HUES64 (cell line): ENCODE data around the gene ARHGAP22.

Experiments
- H3K27ac ChIP-seq: 2 replicates; pipeline ENCODE4 v1.7.0; 2013; ENCODE audit warnings: low read depth, low read length, inconsistent platforms
- H3K27me3 ChIP-seq: 2 replicates; pipeline ENCODE4 v1.6.1; 2013; ENCODE audit warnings: mild to moderate bottlenecking, low read length; ENCODE audit not compliant: insufficient read depth
- H3K36me3 ChIP-seq: 2 replicates; pipeline ENCODE4 v1.6.1; 2013; ENCODE audit warnings: mild to moderate bottlenecking, low read length; ENCODE audit not compliant: insufficient read depth
- H3K4me1 ChIP-seq: 2 replicates; pipeline ENCODE4 v1.6.1; 2013; ENCODE audit warnings: mild to moderate bottlenecking, low read length, moderate library complexity; ENCODE audit not compliant: insufficient read depth
- H3K4me3 ChIP-seq: 2 replicates; pipeline ENCODE4 v1.5.1; 2013; ENCODE audit warnings: mild to moderate bottlenecking, low read length, moderate library complexity
- H3K9ac ChIP-seq: 2 replicates; pipeline ENCODE4 v1.6.1; 2013; ENCODE audit warnings: mild to moderate bottlenecking, low read depth, low read length
- H3K9me3 ChIP-seq: 2 replicates; pipeline ENCODE4 v1.6.1; 2013; ENCODE audit warnings: low read depth, low read length; ENCODE audit not compliant: insufficient read depth
- WGBS: fragments of 150-250, 120-280 bp; methylation state at CpG from one replicate; pipeline ENCODE4 v1.1.7; 2013; ENCODE audit warnings: missing lambda C conversion rate; 5-methylcytosine and 5-hydroxymethylcytosine counted together

ARHGAP22 gene

GRCh38 chr10:48476279-48476982, 128.4 kb downstream of the ARHGAP22 start:
- no peaks in the 10 kb centered on the region for H3K9me3 ChIP-seq
- H3K4me3 ChIP-seq, result no peak overlapping the region
- H3K4me1 ChIP-seq, result peaks cover 4% of the 10 kb centered on the region; the same call in 1 of the 2 replicates
- 80% methylated on average over 9 of the region's 9 CpGs for WGBS
- no peaks in the 10 kb centered on the region for H3K27me3 ChIP-seq
- no peaks in the 10 kb centered on the region for H3K36me3 ChIP-seq
- H3K9ac ChIP-seq, result no peak overlapping the region
- no peak overlapping the region for H3K27ac ChIP-seq

DNA sequence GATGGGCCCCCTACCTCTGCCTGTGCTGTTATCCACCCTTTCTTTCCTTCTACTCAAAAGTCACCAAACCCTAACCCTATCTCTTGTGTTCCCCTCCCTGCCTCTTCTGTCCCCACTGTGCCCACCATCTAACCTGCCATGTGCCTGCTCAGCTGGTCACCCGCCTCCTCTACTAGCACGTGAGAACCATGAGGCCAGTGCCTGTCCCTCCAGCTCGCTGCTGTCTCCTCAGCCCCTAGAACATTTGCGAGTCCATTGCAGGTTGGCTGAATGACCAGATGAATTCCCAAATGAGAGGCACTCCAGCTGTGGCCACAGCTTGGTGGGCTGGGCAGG, 129.0 kb downstream of the ARHGAP22 start:
- H3K4me3 ChIP-seq, result no peak overlapping the region
- H3K9ac ChIP-seq, result no peak overlapping the region
- H3K27ac ChIP-seq, result no peak overlapping the region

GRCh38 chr10:48474765-48475365, 130.0 kb downstream of the ARHGAP22 start:
- Histone ChIP-seq H3K4me3 (no peak overlapping the region), H3K9me3 (no peaks in the 10 kb centered on the region), H3K27me3 (no peaks in the 10 kb centered on the region), H3K27ac (no peak overlapping the region), H3K4me1 (peaks cover 13% of the 10 kb centered on the region), H3K36me3 (no peaks in the 10 kb centered on the region), H3K9ac (no peak overlapping the region)
- WGBS, result 89% methylated on average over 1 of the region's 3 CpGs

More for the DNA sequence above, 129.0 kb downstream of the ARHGAP22 start:
- no peaks in the 10 kb centered on the region for H3K27me3 ChIP-seq
- H3K9me3 ChIP-seq, result no peaks in the 10 kb centered on the region
- 93% methylated on average over 4 of the region's 4 CpGs for WGBS
- H3K36me3 ChIP-seq, result no peaks in the 10 kb centered on the region
- peaks cover 4% of the 10 kb centered on the region; the same call in 1 of the 2 replicates for H3K4me1 ChIP-seq

DNA sequence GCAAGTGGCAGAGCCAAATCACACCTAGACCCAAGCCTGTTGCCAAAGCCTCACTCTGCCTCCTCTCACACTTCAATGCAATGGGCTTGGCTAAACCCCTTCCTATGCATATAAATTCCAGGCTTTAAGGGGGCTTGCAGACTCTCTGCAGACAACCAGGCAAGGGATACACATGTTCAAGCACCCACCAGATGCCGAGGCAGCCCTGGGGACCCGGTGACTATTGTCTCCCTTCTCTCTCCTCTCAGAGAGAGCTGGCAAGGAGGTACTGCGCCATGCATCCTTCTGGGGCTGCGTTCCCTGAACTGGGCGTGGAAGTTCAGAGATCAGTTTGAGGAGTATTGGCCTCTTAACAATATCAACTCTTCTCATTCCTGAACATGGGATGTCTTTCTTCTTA, 131.2 kb downstream of the ARHGAP22 start:
- Histone ChIP-seq H3K4me1 (peaks cover 14% of the 10 kb centered on the region), H3K27ac (no peak overlapping the region), H3K36me3 (no peaks in the 10 kb centered on the region), H3K27me3 (no peaks in the 10 kb centered on the region), H3K9ac (no peak overlapping the region), H3K4me3 (no peak overlapping the region), H3K9me3 (no peaks in the 10 kb centered on the region)
- WGBS, result 95% methylated on average over 3 of the region's 5 CpGs

- H3K9ac ChIP-seq, result no peak overlapping the region
- WGBS, result no CpG with 5 or more reads among the region's 3 CpGs
- no peaks in the 10 kb centered on the region for H3K9me3 ChIP-seq
- H3K4me1 ChIP-seq, result peaks cover 14% of the 10 kb centered on the region
- peaks cover 5% of the 10 kb centered on the region; the same call in 1 of the 2 replicates for H3K27me3 ChIP-seq
- H3K4me3 ChIP-seq, result no peak overlapping the region
- H3K36me3 ChIP-seq, result no peaks in the 10 kb centered on the region
- H3K27ac ChIP-seq, result no peak overlapping the region
Measured at GRCh38 chr10:48472501-48473069, 132.3 kb downstream of the ARHGAP22 start.

DNA sequence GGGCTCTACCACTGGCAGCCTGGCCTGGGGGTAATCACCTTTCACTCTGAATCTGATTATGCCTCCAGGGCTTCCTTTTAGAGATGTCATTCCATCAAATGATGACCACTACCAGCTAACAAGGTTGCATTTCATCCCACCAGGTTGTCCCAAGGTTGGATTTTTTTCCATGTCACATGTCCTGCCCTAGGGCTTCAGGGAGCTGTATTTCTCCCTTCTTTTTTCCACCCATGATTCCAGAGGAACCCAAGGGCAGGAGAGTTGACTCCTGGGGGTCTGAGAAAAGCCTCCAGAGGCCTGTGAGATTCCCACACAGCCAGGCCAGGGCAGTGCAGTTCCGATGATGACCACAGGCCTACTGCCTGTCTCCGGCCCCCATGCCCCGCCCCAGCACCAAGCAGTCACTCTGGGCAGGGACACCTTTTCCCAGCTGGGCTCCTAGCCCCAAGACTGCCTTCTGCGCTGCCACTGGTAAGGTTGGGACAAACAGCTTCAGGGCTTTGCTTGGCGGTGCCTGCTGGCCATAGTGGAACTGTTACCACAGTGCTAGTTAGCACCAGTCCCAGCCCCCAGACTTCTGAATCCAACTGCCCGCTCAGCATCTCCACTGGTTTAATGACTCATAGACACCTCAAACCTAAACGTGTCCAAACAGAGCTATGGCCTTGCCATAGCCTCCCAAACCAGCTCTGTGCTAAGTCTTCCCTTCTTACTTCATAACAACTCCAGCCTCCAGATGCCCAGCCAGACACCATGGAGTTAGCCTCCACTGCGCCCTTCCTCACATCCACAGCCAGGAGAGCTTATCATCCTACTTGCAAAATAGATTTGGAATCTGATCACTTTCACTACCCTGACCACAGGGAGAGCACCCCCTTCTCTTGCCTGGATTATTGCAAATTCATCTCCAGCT, 133.7 kb downstream of the ARHGAP22 start:
- peaks cover 13% of the 10 kb centered on the region for H3K4me1 ChIP-seq
- WGBS, result 79% methylated on average over 8 of the region's 8 CpGs
- no peak overlapping the region for H3K9ac ChIP-seq
- no peaks in the 10 kb centered on the region for H3K9me3 ChIP-seq
- H3K27me3 ChIP-seq, result peaks cover 16% of the 10 kb centered on the region
- no peaks in the 10 kb centered on the region for H3K36me3 ChIP-seq
- no peak overlapping the region for H3K27ac ChIP-seq
- H3K4me3 ChIP-seq, result no peak overlapping the region

GRCh38 chr10:48470115-48470892, 134.6 kb downstream of the ARHGAP22 start:
- H3K9me3 ChIP-seq, result no peaks in the 10 kb centered on the region
- H3K27ac ChIP-seq, result no peak overlapping the region
- peaks cover 22% of the 10 kb centered on the region for H3K27me3 ChIP-seq
- 35% methylated on average over 5 of the region's 5 CpGs for WGBS
- H3K9ac ChIP-seq, result no peak overlapping the region
- H3K36me3 ChIP-seq, result no peaks in the 10 kb centered on the region
- H3K4me3 ChIP-seq, result no peak overlapping the region
- peaks cover 13% of the 10 kb centered on the region for H3K4me1 ChIP-seq

- no peak overlapping the region for H3K27ac ChIP-seq
- WGBS, result 92% methylated on average over 4 of the region's 4 CpGs
- peaks cover 22% of the 10 kb centered on the region for H3K27me3 ChIP-seq
- H3K9me3 ChIP-seq, result no peaks in the 10 kb centered on the region
- H3K9ac ChIP-seq, result no peak overlapping the region
- H3K4me3 ChIP-seq, result no peak overlapping the region
- H3K36me3 ChIP-seq, result no peaks in the 10 kb centered on the region
- H3K4me1 ChIP-seq, result peaks cover 13% of the 10 kb centered on the region
Measured at GRCh38 chr10:48469516-48470020, 135.3 kb downstream of the ARHGAP22 start.

DNA sequence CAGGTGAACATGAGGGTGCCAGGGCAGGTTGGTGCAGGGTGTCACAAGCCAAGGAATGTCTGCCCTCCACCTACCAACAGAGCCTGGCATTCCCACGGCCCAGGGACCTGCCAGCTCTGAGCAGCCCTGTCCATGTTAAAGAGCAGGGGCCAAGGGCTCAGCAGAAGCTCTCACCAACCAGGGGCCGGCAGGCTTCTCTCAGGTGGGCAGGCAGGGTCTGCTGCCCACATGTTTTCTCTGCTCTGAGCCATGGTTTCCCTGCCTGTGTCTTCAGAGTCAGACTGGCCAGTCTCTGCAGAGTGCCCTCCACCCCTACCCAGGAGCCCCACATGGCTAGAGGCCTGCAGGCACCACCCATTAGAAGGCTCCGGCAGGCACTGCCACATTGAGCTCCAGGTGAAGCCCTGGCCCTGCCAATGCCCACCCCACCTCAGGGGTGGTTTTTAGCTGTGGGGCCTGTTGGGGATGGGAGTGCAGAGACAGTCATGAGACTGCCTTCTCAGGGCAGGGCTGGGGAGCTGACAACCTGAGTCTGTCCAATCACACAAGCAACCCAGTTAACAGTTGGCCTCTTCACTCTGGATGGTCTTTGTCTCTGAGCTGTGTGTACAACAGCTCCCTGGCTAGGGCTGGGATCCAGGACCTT, 135.9 kb downstream of the ARHGAP22 start:
- Histone ChIP-seq H3K9me3 (no peaks in the 10 kb centered on the region), H3K9ac (no peak overlapping the region), H3K4me1 (peaks cover 13% of the 10 kb centered on the region), H3K36me3 (no peaks in the 10 kb centered on the region), H3K27me3 (peaks cover 22% of the 10 kb centered on the region), H3K27ac (no peak overlapping the region), H3K4me3 (no peak overlapping the region)
- WGBS, result 90% methylated on average over 3 of the region's 3 CpGs

DNA sequence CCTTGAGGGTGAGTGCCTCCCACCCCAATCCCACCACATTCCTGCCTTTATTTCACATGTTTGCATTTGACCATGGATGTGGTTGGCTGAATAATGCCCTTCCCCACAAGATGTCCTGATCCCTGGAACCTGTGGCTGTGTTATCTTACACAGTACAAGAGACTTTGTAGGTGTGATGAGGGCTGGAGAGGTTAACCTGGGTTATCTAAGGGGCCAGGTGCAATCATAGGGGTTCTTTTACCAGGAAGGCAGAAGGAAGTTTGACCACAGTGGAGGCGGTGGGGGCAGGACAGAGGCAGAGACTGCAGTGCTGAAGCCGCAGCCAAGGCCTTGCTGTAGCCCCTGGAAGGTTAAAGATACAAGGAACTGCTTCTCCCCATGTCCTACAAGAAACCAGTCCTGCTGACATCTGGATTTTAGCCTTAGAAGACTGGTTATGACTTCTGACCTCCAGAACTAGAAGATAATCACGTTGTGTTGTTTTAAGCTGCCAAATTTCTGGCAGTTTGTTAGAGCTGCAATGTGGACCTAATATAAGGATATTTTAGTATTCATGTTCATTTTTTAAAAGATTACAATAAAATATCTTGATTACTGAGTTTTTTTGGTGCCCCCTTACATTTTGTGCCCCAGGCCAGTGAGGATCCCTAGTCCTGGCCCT, 136.6 kb downstream of the ARHGAP22 start:
- Histone ChIP-seq H3K9me3 (no peaks in the 10 kb centered on the region), H3K27me3 (peaks cover 22% of the 10 kb centered on the region), H3K4me3 (no peak overlapping the region), H3K4me1 (peaks cover 13% of the 10 kb centered on the region), H3K9ac (no peak overlapping the region), H3K27ac (no peak overlapping the region), H3K36me3 (no peaks in the 10 kb centered on the region)
- WGBS, result 89% methylated on average over 3 of the region's 3 CpGs
